HS-27A (cell line): Measurements from ENCODE around the gene NR2F2.
"Not testable (repeated sequence)": the region's sequence is repeated elsewhere in the genome, so short reads cannot be mapped to it uniquely, and the experiment has no call there.

ENCODE experiments used
- DNase-seq: peaks from one replicate; pipeline ENCODE4 v3.0.0-alpha.2; 2012; ENCODE audit warnings: low read depth, missing footprints

NR2F2 gene

GRCh38 chr15:96367311-96368200 is 37.1 kb downstream of the NR2F2 start:
- DNase-seq, result no peak

- no peak for DNase-seq
Measured at GRCh38 chr15:96369351-96369750, 38.9 kb downstream of the NR2F2 start.

- DNase-seq, result no peak
Measured at GRCh38 chr15:96369825-96370621, 39.5 kb downstream of the NR2F2 start.

- DNase-seq, result no peak
Measured at GRCh38 chr15:96372554-96372953, 42.1 kb downstream of the NR2F2 start.

- no peak for DNase-seq
Measured at GRCh38 chr15:96374499-96374898, 44.0 kb downstream of the NR2F2 start.

- DNase-seq, result not testable (repeated sequence)
Measured at GRCh38 chr15:96379592-96379991, 49.1 kb downstream of the NR2F2 start.

GRCh38 chr15:96381463-96381862 is 51.0 kb downstream of the NR2F2 start:
- DNase-seq, result no peak

GRCh38 chr15:96385195-96385594 is 54.7 kb downstream of the NR2F2 start:
- DNase-seq, result no peak

GRCh38 chr15:96388673-96389072 is 58.2 kb downstream of the NR2F2 start:
- DNase-seq, result no peak
